Gastrocnemius medialis (tissue), 4 donors: ENCODE results near the gene F11. TPM values are rescaled to one million over a fixed set of nuclear protein-coding genes. Genes with fewer than 3 reads are reported as not detected.

Source experiments
- ATAC-seq, 2 donors: fragments of 150-250 bp; one replicate each; pipeline ENCODE4 v1.9.1; 2016
- DNase-seq, 2 donors: peaks; one replicate each; pipeline ENCODE4 v3.0.0-alpha.2; 2019
- H3K27ac ChIP-seq, 4 donors: fragments of 200-600 bp; sonication (generic); 1 replicate in 1 of 4; 2 replicates in 3 of 4; pipeline ENCODE4 v1.5.1; 2016 to 2018; ENCODE audit warnings: mild to moderate bottlenecking in 2 of 4, moderate library complexity in 1 of 4
- H3K27me3 ChIP-seq, 3 donors: fragments of 200-600 bp; sonication (generic) in 2 of 3; 1 replicate in 1 of 3; 2 replicates in 2 of 3; pipeline versions ENCODE4 v1.5.1 to v1.6.0; 2016 to 2019; ENCODE audit warnings: mild to moderate bottlenecking in 1 of 3, moderate library complexity in 1 of 3
- H3K36me3 ChIP-seq, 2 donors: fragments of 200-600 bp; sonication (generic) in 1 of 2; one replicate each; pipeline ENCODE4 v1.5.1; 2017 to 2018
- H3K4me1 ChIP-seq, 2 donors: fragments of 200-600 bp; sonication (generic) in 1 of 2; one replicate each; pipeline ENCODE4 v1.5.1; 2016 to 2017; ENCODE audit warnings: mild to moderate bottlenecking in 2 of 2
- H3K4me3 ChIP-seq, 4 donors: fragments of 200-600 bp; sonication (generic) in 3 of 4; 1 replicate in 1 of 4; 2 replicates in 3 of 4; pipeline ENCODE4 v1.5.1; 2016 to 2019; ENCODE audit warnings: mild to moderate bottlenecking in 2 of 4
- H3K9me3 ChIP-seq, 3 donors: fragments of 200-600 bp; sonication (generic) in 2 of 3; 1 replicate in 1 of 3; 2 replicates in 2 of 3; pipeline ENCODE4 v1.5.1; 2016 to 2019
- CTCF ChIP-seq, 5 experiments: fragments of 450-650 bp in 3 of 5; fragments of 200-600 bp in 2 of 5; sonication (generic) in 2 of 5; IDR thresholded peaks in 4 of 5; conservative IDR thresholded peaks in 1 of 5; 1 replicate in 4 of 5; 2 replicates in 1 of 5; pipeline ENCODE4 v1.5.1; 2016 to 2019; ENCODE audit warnings: antibody characterized with exemption in 5 of 5, mild to moderate bottlenecking in 3 of 5, moderate library complexity in 3 of 5
- POLR2A ChIP-seq, 2 donors: fragments of 450-650 bp; IDR thresholded peaks; one replicate each; pipeline ENCODE4 v1.6.1; 2017; ENCODE audit warnings: antibody characterized with exemption in 2 of 2, mild to moderate bottlenecking in 2 of 2, moderate library complexity in 2 of 2
- in situ Hi-C, 4 donors: fragments of 200-750 bp; cut with MboI; loops; one replicate each; pipeline versions ENCODE4 v1.15.0 to v1.8.0; 2017; ENCODE audit warnings: low sequenced_read_pairs in 4 of 4
- intact Hi-C: fragments of 100-400 bp; cut with DNase I; formaldehyde crosslinking; loops from one replicate; pipeline ENCODE4 v1.15.1; 2023; ENCODE audit warnings: low total_unique reads
- total RNA-seq, 4 donors: library from RNA; depleted of rRNA; stranded (reverse); fragments of >200 nt; gene quantifications; one replicate each; pipeline versions ENCODE4 v1.1.0 to v1.2.3, GENCODE V29; 2016

The F11 gene
- under 1 TPM in 1 of 4 donors, not detected in 3; 0.22 TPM for total RNA-seq

DNA sequence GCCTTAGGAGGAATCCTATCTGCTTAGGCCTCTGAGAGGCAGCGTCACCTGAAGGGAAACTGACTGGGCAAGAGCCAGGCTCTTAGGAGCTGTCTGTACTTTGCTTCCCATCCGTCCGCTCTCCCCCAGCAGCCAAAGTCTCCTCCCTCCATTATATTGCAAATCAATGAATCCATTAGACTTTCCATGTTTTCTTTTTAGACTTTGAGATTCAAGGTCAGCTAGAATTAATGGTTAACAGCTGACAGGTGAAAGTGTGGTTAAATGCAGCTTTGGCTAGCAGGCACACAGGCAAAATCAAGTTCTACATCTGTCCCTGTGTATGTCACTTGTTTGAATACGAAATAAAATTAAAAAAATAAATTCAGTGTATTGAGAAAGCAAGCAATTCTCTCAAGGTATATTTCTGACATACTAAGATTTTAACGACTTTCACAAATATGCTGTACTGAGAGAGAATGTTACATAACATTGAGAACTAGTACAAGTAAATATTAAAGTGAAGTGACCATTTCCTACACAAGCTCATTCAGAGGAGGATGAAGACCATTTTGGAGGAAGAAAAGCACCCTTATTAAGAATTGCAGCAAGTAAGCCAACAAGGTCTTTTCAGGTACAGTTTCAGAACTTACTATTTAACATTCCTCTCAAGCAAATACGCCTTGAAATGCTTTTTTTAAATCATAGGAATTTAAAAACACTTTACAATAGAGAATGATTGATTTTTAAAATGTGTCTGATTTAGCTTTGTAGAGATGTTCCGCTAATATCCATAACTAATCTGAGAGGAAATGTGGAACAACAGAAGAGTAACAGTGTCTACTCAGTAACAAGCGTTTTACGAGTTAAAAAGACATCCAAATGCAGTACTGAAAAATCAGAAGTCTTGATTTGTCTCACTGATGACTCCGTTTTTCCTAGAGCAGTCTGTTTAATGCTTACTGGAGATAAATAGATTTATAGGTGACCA, at the start of gene F11:
F11 (plus strand) TSS at position 507 of the 970 bp plus-strand sequence. CDS start 948 bp downstream, outside the sequence.
- Histone ChIP-seq H3K4me1 (peaks cover 0 to 3% of the 10 kb centered on the region in 2 donors), H3K27ac (no peak within 1 kb of the TSS), H3K36me3 (no peaks in the 10 kb centered on the region), H3K9me3 (no peaks in the 10 kb centered on the region), H3K4me3 (no peak within 1 kb of the TSS), H3K27me3 (no peaks in the 10 kb centered on the region)
- ATAC-seq (no peak), DNase-seq (no peak)
- in situ Hi-C loops: no loop called here
- intact Hi-C loops: no loop called here
- TF ChIP-seq CTCF (IDR thresholded peaks at IDR 0.05 in 4 of 5, conservative IDR thresholded peaks at IDR 0.05 in 1 of 5): no peak
- TF ChIP-seq POLR2A (IDR thresholded peaks at IDR 0.05): no peak

GRCh38 chr4:186216465-186217024, 49.4 kb upstream of the F11 start:
- Histone ChIP-seq H3K27ac (no peak overlapping the region), H3K9me3 (no peaks in the 10 kb centered on the region), H3K27me3 (no peaks in the 10 kb centered on the region), H3K36me3 (no peaks in the 10 kb centered on the region), H3K4me1 (no peaks in the 10 kb centered on the region), H3K4me3 (no peak overlapping the region)
- DNase-seq (no peak), ATAC-seq (no peak)
- intact Hi-C loops (no loop called here), in situ Hi-C loops (no loop called here)
- TF ChIP-seq CTCF (IDR thresholded peaks at IDR 0.05 in 4 of 5, conservative IDR thresholded peaks at IDR 0.05 in 1 of 5): no peak
- no peak for TF ChIP-seq POLR2A (IDR thresholded peaks at IDR 0.05)

DNA sequence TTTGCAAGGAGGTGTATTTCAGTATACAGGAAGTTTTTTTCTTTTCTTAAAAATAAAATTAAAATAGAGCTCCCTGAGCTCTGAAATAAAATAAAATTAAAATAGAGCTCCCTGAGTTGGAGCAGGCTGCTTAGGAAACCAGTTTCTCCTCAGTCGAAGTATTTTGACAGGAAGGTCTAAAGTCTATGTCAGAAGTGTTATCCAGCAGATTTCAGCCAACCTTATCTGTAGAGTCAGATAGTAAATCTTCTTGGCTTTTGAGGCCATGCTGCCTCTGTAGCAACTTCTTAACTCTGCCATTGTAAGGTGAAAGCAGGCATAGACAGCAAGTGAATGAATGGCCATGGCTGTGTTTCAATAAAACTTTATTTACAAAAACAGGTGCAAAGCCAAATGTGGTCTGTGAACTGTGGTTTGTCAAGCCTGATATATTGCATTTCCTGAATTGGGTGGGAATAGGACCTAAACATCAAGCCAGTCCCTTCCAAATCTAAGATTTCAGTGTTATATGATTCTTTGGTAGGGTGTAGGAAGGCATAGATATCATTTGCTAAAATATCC, 48.2 kb upstream of the F11 start:
- H3K4me1 ChIP-seq: no peaks in the 10 kb centered on the region
- ATAC-seq: no peak
- in situ Hi-C loops: no loop called here

GRCh38 chr4:186221624-186222023, 44.4 kb upstream of the F11 start:
- intact Hi-C loops (no loop called here), in situ Hi-C loops (no loop called here)
- ATAC-seq: no peak
- Histone ChIP-seq H3K27ac (no peak overlapping the region), H3K4me3 (no peak overlapping the region), H3K27me3 (no peaks in the 10 kb centered on the region), H3K4me1 (no peaks in the 10 kb centered on the region), H3K36me3 (no peaks in the 10 kb centered on the region), H3K9me3 (no peaks in the 10 kb centered on the region)
- TF ChIP-seq POLR2A (IDR thresholded peaks at IDR 0.05) (no peak), CTCF (IDR thresholded peaks at IDR 0.05 in 4 of 5, conservative IDR thresholded peaks at IDR 0.05 in 1 of 5) (no peak)
- DNase-seq: no peak

More for the DNA sequence above, 48.2 kb upstream of the F11 start:
- H3K9me3 ChIP-seq: no peaks in the 10 kb centered on the region
- H3K27me3 ChIP-seq: no peaks in the 10 kb centered on the region
- no peak overlapping the region for H3K27ac ChIP-seq
- TF ChIP-seq CTCF (IDR thresholded peaks at IDR 0.05 in 4 of 5, conservative IDR thresholded peaks at IDR 0.05 in 1 of 5) (no peak), POLR2A (IDR thresholded peaks at IDR 0.05) (no peak)
- no peak for DNase-seq
- H3K36me3 ChIP-seq: no peaks in the 10 kb centered on the region
- intact Hi-C loops: no loop called here
- no peak overlapping the region for H3K4me3 ChIP-seq
